ENCODE data around the gene SLBP. TPM values are rescaled to one million over a fixed set of nuclear protein-coding genes. Genes with fewer than 3 reads are reported as not detected.
"Not testable (repeated sequence)": the region's sequence is repeated elsewhere in the genome, so short reads cannot be mapped to it uniquely, and the experiment has no call there.

Gene SLBP
- total RNA-seq, 1 experiment from 2014 or later: 72.1 TPM

DNA sequence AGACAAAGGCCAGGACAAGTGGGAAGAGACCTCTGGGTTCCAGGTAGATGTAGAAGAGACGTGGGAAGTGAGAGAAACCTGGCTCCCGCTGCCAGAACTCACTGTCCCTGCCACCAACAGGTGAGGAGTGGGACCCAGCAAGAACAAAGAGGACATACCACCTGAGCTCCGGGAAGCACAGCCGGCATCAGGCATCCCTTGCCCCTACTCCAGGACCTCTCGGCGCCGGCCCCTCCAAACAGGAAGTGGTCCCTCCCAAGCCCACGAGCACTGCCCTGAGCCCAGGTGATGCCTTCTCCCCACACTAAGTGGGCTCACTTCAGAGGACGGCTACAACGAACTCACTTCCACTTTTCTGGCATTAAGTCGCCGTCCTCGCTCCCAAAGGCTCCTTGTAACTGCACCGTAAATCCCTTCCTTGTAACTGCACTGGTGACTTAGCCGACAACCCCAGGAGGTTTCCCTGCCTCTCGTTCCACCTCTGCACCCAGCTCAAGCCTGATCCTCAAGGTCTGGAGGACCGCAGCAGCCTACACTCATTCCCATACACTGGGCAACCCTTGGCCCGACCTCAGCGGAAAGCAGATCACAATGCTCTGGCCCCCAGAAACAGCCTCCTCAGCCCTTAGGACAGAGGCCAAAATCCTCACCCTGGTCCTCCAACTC is 36.9 kb downstream of the SLBP start:
- no peaks in the 10 kb centered on the region for H3K27me3 ChIP-seq

DNA sequence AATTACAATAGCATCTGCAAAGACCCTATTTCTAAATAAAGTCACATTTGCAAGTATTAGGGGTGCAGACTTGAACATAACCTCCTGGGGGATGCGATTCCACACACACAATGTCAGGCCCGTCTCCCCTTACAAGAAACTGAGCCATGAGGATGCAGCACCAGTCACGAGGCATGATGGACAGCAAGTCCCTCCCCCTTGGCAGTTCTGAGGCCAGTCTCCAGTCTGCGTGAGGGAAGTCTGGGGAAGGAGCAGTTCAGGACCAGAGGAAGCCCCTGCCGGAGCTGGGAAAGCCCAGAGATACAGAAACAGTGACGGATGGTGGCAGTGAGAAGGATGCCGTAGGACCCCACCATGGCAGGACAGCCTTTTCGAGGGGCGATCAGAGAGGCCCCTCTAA is 37.4 kb downstream of the SLBP start:
- Histone ChIP-seq H3K36me3 (no peaks in the 10 kb centered on the region), H3K9me3 (no peaks in the 10 kb centered on the region), H3K27me3 (no peaks in the 10 kb centered on the region), H3K4me3 (no peak overlapping the region)
- DNase-seq: no peak

More for the DNA sequence above, 36.9 kb downstream of the SLBP start:
- no peak overlapping the region for H3K4me3 ChIP-seq
- no peaks in the 10 kb centered on the region for H3K36me3 ChIP-seq
- H3K9me3 ChIP-seq: no peaks in the 10 kb centered on the region
- no peak for DNase-seq

DNA sequence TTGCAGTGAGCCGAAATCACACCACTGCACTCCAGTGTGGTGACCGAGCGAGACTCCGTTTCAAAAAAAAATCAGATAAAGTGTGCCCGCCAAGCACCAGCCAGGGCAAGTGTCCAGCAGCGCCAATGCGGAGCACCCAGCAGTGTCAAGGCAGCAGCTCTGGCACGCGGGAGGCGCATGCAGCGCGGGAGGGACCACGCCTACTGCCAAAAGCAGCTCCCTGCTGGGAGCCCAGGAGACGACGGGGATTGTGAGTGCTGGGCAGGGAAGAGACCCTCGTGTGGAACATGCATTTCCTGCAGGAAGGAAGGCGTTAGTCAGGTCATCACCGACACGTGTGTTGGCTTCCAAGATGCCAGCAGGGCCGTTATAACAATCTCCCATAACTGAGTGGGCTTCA is 38.4 kb downstream of the SLBP start:
- Histone ChIP-seq H3K4me3 (no peak overlapping the region), H3K27me3 (no peaks in the 10 kb centered on the region), H3K36me3 (no peaks in the 10 kb centered on the region), H3K9me3 (no peaks in the 10 kb centered on the region)
- DNase-seq: no peak

DNA sequence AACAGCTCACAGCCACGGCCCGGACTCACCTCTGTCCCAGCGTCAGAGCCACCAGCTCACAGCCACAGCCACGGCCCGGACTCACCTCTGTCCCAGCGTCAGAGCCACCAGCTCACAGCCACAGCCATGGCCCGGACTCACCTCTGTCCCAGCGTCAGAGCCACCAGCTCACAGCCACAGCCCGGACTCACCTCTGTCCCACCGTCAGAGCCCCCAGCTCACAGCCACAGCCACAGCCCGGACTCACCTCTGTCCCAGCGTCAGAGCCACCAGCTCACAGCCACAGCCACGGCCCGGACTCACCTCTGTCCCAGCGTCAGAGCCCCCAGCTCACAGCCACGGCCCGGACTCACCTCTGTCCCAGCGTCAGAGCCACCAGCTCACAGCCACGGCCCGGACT is 41.1 kb downstream of the SLBP start:
- H3K9me3 ChIP-seq, H3K27me3 ChIP-seq, H3K36me3 ChIP-seq, DNase-seq, H3K4me3 ChIP-seq: not testable (repeated sequence)

DNA sequence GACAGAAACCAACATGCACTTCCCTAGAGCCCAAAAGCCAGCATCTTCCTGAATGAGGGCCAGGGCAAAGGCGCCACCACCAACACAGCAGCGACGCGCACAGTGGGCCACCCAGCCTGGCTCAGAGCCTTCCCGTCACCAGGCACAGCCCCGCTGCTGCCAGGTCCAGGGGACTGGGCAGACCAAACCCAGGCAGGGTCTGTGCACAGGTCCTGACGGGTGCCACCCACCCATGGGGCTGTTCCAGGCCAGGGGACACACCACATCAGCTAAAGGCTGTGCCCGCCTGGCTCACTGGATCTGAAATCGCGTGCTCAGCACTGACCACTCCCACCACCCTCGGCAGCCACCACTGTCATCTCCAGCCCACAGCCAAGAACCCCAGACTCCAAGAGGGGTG is 41.8 kb downstream of the SLBP start:
- DNase-seq: no peak
- H3K4me3 ChIP-seq: no peak overlapping the region
- no peaks in the 10 kb centered on the region for H3K36me3 ChIP-seq
- no peaks in the 10 kb centered on the region for H3K27me3 ChIP-seq
- no peaks in the 10 kb centered on the region for H3K9me3 ChIP-seq

DNA sequence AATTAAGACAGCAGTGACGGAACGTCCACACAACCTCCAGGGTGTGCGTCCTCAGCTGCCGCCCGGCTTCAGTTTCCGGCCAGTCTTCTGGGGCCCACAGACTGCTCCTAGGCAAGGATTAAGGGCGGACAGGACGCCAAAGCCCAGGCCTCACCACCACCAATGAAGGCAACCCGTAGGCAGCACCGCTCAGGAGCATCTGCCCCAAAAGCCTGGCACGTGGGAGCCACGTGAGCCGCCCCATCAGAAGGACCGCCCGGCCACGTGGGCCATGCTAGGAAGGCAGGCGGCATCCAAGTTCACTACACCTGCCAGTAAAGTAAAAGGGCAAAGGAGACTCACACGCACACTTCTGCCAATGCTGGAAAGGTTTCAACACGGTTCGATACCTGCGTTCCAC is 42.3 kb downstream of the SLBP start:
- Histone ChIP-seq H3K27me3 (no peaks in the 10 kb centered on the region), H3K9me3 (no peaks in the 10 kb centered on the region), H3K36me3 (no peaks in the 10 kb centered on the region), H3K4me3 (no peak overlapping the region)
- no peak for DNase-seq

DNA sequence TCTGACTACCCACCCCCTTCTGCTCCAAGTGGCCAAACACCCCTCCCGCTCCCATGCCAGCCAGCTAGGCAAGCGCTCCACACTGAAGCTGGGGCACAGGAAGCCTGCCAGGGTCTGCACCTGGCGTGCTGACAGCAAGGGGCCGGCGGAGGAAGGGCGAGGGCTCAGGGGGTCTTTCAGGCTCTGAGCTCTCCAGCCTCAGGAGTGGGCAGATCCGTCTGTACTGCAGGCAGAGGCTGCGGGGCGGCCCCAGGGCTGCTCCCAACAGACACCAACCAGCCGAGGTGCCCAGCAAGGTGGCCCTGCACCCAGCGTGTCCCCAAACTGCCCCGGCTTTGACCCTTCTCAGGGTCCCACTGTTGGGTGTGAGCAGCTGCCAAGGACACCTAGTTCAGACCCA is 42.8 kb downstream of the SLBP start:
- no peak for DNase-seq
- H3K27me3 ChIP-seq: no peaks in the 10 kb centered on the region
- no peak overlapping the region for H3K4me3 ChIP-seq

DNA sequence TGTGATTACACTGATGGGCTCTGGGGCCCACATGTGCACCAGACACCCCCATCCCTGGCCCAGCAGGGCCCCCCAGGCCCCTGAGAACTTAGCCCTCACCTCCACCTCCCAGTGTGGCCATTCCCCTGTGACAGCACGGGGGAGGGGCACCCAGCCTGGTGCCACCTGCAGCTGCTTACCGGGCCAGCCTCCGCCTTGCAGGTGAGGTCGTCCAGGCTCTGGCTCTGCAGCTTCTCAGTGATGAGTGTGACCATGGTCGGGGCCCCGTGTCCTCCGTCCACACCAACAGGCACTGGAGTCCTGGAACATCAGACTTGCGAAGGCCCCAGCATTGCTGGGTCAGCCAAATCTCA is 43.7 kb downstream of the SLBP start:
- Histone ChIP-seq H3K27me3 (no peaks in the 10 kb centered on the region), H3K36me3 (no peaks in the 10 kb centered on the region), H3K9me3 (no peaks in the 10 kb centered on the region), H3K4me3 (no peak overlapping the region)
- DNase-seq: no peak

More for the DNA sequence above, 42.8 kb downstream of the SLBP start:
- no peaks in the 10 kb centered on the region for H3K9me3 ChIP-seq
- H3K36me3 ChIP-seq: no peaks in the 10 kb centered on the region

DNA sequence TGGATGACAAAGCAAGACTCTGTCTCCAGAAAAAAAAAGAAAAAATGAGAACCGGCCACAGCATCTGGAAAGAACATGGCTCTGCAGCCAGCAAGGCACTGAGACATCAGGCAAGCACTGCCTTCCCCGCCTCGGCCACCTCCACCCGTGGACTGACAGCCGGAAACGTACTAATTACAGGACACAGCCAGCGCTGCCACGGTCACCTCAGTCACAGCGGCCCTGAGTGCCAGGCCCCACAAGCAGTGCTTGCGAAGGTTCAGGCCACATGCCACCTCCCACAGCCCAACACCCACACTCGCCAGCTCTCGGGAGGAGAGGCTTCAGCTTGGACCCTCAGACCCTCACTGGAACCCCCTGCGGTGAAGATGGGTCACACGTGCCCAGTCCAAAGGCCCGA is 44.8 kb downstream of the SLBP start:
- DNase-seq: no peak
- H3K4me3 ChIP-seq: no peak overlapping the region
- H3K9me3 ChIP-seq: no peaks in the 10 kb centered on the region
- H3K27me3 ChIP-seq: no peaks in the 10 kb centered on the region
- no peaks in the 10 kb centered on the region for H3K36me3 ChIP-seq

DNA sequence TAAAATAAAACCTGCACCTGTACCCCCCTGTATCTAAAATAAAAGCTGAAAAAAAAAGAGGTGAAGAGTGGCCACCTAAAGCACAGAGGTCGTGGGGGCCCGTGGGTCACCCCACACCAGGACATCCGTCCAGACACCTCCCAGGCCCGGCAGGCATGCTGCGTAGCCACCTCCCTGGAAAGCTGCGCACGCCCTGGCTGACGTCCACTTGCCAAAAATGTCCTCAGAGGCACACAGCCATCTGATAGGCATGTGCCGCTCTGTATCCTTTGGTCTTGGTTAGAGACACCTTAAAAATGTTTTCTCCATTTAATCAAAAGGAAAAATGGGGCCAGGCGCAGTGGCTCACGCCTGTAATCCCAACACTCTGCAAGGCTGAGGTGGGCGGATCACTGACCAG is 45.7 kb downstream of the SLBP start:
- Histone ChIP-seq H3K4me3 (no peak overlapping the region), H3K36me3 (no peaks in the 10 kb centered on the region), H3K27me3 (no peaks in the 10 kb centered on the region), H3K9me3 (no peaks in the 10 kb centered on the region)
- DNase-seq: no peak

DNA sequence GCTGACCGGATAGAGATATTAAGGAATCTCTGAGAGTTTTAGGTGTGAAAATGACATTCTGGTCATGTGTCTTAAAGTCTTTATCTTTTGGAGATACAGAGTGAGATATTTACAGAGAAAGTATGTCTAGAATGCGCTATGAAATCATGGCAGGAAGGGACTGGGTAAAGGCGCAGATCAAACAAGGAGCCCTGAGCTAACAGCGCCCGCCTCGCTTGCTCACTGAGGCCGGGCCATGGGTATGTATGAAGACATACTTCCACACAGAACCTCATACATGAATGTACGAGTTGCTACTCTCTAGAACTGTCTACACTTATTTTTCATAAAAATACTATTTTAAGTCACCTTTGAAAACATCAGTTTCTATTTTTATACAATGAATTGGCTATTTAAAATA is 48.0 kb downstream of the SLBP start:
- no peaks in the 10 kb centered on the region for H3K9me3 ChIP-seq

DNA sequence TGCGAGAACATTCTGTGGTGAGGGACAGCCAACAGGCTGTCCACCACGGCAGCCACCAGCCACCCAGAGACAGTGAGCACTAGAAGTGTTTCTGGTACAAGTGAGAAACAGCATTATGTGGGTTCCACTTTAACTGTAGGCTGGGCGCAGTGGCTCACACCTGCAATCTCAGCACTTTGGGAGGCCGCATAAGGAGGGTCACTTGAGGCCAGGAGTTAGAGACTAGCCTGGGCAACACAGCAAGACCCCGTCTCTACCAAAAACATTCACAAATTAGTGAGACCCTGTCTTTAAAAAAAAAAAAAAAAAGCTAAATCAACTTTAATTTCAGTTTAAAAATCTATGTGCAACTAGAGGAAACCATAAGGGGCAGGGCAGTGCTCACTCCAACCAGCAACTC is 48.6 kb downstream of the SLBP start:
- no peak for DNase-seq
- no peaks in the 10 kb centered on the region for H3K27me3 ChIP-seq
- no peaks in the 10 kb centered on the region for H3K9me3 ChIP-seq
- H3K36me3 ChIP-seq: no peaks in the 10 kb centered on the region
- no peak overlapping the region for H3K4me3 ChIP-seq

More for the DNA sequence above, 48.0 kb downstream of the SLBP start:
- DNase-seq: no peak
- no peaks in the 10 kb centered on the region for H3K36me3 ChIP-seq
- no peak overlapping the region for H3K4me3 ChIP-seq
- H3K27me3 ChIP-seq: no peaks in the 10 kb centered on the region

DNA sequence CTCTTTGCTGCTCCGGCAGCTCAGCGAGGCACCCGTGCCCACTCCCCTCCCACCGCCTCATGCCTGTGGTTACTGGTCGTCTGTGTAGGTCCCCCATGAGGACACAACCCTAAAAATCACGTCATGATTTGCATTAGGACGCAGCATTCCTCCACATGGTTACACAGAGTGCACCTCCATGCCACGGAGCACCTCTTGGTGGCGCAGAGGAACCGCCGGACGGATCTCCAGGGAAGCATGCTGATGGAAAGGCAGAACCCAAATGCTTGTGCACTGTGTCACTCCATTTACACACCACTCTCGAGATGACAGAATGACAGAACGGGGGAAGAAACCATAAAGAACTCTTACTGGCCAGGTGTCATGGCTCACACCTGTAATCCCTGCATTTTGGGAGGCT is 50.4 kb downstream of the SLBP start:
- H3K36me3 ChIP-seq: no peaks in the 10 kb centered on the region
- no peak overlapping the region for H3K4me3 ChIP-seq
- no peak for DNase-seq
- no peaks in the 10 kb centered on the region for H3K27me3 ChIP-seq
- H3K9me3 ChIP-seq: no peaks in the 10 kb centered on the region

DNA sequence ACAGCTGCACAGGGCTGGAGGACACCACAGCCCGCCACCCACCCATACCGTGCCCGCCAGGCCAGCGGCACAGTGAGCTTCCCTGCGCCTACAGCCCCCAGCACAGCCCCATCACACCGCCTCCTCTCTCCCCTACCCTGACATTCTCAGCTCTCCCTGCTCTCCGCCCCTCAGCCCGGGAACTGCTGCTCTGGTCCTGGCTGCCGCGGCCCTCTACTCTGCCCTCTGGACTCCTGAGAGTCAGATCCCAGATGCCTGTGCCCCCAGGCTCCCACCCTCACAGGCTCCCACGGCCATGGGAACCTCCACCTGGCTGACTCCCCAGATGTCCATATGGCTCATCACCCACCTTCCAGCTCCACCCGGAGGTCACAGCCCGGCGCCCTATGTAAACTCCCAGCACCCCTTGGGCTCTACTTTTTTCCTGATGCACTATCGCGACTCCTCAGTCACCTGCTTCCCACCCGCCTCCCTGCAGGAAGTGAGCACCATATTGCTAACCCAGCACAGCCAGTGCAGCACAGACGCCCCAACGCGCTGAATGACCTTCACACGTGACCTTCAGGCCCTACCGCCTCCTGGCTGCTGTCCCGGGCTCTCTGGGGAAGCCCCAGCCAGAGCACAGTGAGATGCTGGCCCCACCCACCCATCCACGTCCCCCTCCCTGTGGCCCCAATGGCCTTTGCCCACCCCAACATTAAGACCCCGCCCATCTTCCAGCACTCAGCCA is 51.0 kb downstream of the SLBP start:
- Histone ChIP-seq H3K9me3 (no peaks in the 10 kb centered on the region), H3K36me3 (no peaks in the 10 kb centered on the region), H3K27me3 (no peaks in the 10 kb centered on the region), H3K4me3 (no peak overlapping the region)
- no peak for DNase-seq

DNA sequence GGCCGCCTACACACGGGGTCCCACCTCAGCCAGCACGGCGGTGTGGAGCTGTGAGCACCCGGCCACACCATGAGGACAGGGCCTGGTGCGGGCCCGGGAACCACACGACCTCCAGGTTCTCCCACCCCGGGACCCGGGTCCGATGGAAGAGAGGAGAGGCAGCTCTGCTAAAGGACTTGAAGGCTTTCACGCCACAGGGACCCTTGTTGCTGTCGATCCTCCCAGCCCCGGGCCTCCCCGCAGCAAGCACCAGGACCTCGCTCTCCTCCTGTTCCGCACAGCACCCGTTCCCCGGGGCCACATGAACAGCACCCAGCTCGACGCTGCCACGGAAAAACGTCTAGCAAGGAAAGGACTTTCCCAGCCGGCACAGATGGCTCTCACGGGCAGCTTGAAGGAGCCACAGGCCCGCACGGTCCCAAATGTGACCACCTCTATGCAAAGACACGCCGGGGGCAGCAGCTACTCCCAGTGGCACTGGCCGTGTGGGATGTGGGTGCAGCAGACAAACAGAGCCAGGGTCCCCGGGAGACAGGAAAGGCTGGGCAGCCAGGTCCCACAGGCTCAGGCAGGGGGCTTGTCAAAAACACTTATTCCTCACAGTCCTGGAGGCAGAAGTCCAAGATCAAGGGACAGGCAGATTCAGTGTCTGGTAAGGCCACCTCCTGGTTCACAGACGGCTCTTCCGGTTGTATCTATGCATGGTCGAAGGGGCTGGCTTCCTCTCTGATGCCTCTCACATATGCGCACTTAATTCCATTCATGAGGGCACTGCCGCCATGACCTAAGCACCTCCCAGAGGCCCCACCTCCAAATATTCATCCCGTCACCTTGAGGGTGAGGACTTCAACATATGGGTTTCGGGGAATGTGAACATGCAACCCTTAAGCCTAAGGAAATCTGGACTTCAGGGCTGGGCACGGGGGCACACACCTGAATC is 52.7 kb downstream of the SLBP start:
- Histone ChIP-seq H3K9me3 (no peaks in the 10 kb centered on the region), H3K4me3 (no peak overlapping the region), H3K27me3 (no peaks in the 10 kb centered on the region), H3K36me3 (no peaks in the 10 kb centered on the region)
- no peak for DNase-seq

DNA sequence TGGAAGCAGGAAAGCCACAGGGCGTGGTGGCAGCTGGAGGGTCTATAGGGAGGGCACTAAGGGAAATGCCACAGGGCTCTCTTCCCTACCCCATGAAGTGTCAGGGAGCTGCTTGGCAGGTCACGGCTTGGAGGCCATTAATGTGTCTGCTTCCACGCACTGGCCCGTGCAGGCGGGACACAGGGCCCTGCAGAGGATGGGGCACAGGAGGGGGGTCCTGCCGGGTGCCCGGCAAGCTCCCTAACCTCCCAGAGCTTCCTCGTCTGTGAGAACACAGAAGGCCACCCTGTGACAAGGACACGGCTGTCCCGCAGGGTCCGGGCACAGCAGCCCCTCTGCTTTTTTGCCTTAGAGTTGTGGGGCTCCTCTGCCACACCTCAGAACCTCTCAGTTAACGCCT is 53.5 kb downstream of the SLBP start:
- DNase-seq: no peak
- H3K4me3 ChIP-seq: no peak overlapping the region
- H3K27me3 ChIP-seq: no peaks in the 10 kb centered on the region
- no peaks in the 10 kb centered on the region for H3K9me3 ChIP-seq
- no peaks in the 10 kb centered on the region for H3K36me3 ChIP-seq

DNA sequence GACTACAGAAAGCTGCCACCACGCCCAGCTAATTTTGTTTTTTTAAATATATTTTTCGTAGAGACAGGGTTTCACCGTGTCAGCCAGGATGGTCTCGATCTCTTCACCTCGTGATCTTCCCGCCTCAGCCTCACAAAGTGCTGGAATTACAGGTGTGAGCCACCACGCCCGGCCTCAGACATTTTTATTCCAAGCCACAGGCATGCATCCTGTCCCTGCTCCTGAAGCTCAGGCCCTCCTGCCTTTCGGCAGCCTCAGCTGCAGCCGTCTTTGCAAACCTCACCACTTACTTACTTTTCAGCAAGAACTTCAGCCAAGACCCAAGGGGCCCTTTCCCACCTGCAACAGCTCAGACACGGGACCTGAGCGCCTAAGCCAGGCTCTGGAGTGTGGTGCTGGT is 54.0 kb downstream of the SLBP start:
- Histone ChIP-seq H3K9me3 (no peaks in the 10 kb centered on the region), H3K4me3 (no peak overlapping the region), H3K36me3 (no peaks in the 10 kb centered on the region), H3K27me3 (no peaks in the 10 kb centered on the region)
- DNase-seq: no peak
